ENCODE results near the gene LRCH4.

Gene LRCH4

DNA sequence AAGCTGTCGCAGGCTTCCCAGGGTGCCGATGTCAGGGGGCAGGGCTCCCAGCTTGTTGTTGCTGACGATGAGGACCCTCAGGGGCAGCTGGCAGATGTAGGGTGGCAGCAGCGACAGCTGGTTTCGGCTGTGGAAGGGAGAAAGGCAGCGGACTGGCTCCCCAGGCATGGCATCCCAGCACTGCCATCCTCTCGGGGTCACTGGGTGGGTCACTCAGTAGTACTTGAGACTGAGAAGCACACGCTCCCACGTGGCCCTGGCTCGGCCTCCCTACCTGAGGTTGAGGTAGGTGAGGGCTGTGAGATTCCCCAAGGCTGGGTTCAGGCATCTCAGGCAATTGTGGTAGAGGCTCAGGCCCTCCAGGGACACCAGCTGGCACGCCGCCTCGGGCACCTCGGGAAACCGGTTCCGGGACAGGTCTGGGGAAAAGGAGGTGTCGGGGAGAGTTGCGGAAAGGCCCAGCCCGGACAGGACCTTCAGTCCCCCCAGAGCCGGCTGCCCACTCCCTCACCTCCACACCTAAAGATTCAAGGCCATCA, 3.8 kb downstream of the LRCH4 start:
- TF ChIP-seq, protein P1, sequence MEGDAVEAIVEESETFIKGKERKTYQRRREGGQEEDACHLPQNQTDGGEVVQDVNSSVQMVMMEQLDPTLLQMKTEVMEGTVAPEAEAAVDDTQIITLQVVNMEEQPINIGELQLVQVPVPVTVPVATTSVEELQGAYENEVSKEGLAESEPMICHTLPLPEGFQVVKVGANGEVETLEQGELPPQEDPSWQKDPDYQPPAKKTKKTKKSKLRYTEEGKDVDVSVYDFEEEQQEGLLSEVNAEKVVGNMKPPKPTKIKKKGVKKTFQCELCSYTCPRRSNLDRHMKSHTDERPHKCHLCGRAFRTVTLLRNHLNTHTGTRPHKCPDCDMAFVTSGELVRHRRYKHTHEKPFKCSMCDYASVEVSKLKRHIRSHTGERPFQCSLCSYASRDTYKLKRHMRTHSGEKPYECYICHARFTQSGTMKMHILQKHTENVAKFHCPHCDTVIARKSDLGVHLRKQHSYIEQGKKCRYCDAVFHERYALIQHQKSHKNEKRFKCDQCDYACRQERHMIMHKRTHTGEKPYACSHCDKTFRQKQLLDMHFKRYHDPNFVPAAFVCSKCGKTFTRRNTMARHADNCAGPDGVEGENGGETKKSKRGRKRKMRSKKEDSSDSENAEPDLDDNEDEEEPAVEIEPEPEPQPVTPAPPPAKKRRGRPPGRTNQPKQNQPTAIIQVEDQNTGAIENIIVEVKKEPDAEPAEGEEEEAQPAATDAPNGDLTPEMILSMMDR (IDR thresholded peaks at IDR 0.05; ENCODE audit: low read depth, low read length): no peak
- H3K4me3 ChIP-seq (replicated peaks in 1 of 2; ENCODE audit: low read depth in 2 of 2, low read length in 2 of 2): no peak overlapping the region
- no peak for DNase-seq (ENCODE audit: low read depth in 2 of 2)

DNA sequence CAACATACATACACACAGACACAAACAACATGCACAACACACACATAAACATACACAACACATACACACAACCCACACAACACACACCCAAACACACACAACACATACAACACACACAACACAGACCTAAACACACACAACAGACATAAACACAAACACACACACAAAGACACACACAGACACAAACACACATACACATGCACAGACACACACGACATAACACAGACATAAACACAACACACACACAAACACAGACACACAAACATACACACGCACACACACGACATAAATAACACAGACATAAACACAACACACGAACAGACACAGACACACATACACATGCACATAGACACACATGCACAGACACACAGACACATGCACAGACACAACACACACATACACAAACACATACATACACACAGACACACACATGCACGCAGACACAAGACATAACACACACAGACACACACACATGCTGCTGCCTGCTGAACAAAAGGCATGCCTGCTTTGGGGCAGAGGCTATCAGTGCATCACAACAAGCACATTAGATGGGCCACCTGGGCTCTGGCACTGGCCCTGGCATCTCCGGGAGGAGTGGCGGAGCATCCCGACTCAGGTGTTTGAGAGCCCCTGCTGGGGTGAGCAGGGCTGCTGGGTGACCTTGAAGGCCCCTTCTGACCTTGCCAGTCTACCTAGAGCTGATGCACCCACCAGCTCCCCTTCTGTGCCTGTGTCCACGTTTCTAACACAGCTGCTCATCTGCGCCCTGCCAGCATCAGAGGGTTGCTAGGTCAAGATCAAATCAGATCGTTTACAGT, 5.3 kb downstream of the LRCH4 start:
- TF ChIP-seq, protein P1 (IDR thresholded peaks at IDR 0.05; ENCODE audit: low read depth, low read length): no peak
- DNase-seq (ENCODE audit: low read depth in 2 of 2): no peak
- no peak overlapping the region for H3K4me3 ChIP-seq (replicated peaks in 1 of 2; ENCODE audit: low read depth in 2 of 2, low read length in 2 of 2)

DNA sequence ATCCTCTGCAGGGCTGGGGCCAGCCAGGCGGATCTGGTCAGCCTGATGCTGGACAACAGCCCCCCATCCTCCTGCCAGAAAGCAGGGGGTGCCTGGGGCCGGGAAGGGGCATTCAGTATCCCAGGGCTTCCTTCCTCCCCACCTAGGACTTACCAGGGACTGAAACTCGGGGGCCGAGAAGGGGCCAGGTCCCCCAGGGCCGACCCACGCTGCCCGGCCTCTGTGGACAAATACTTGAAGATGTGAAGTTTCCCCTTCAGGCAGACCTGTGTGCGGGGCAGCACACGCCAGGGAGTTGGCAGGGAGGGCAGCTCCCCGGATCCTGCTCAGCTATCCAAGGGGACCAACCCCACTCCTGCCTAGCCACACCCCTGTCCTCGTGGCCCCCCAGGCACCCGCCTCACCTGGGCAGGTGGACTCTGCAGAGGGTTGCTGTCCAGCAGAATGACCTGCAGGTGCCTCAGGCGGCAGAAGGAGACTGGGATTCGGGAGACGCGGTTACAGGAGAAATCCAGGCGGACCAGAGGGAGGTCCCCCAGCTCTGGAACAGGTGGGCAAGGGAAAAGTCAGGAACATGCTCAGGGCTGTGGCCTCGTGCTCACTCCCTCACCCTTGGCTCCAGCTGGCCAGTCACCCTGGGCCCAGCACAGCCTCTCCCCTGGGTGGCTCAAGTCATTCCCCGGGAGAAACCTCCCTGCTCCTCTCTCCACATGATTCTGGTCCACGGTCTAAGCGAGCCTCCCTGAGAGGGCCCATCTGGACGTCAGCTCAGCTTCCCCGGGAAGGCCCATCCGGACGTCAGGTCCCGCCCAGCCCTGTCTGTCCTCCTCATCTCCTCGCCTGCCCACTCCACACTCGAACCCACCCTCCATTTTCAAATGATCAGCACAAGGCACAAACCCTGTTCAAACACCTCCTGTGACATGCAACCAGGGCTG, 7.4 kb downstream of the LRCH4 start:
- no peak overlapping the region for H3K4me3 ChIP-seq (replicated peaks in 1 of 2; ENCODE audit: low read depth in 2 of 2, low read length in 2 of 2)
- TF ChIP-seq, protein P1 (IDR thresholded peaks at IDR 0.05; ENCODE audit: low read depth, low read length): no peak

DNA sequence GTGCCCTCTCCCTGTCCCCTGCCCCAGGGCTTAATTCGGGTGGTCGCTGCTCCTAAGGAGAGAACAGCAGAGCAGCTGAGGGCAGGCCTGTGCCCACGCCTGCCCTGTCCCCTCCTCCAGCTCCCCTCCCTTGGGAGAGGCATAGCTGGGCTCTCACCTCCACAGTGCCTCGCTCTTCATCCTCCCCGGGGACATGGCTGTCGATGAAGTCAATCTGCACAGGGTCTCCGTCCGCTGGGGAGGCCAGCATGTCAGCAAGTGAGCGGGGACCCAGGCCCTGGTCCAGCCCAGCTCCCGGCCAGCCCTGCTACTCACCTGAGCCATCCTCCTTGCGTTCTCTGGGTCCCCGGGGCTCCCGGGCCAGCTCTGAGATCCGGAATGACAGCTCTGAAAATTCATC, 8.4 kb downstream of the LRCH4 start:
- no peak overlapping the region for H3K4me3 ChIP-seq (replicated peaks in 1 of 2; ENCODE audit: low read depth in 2 of 2, low read length in 2 of 2)
- no peak for DNase-seq (ENCODE audit: low read depth in 2 of 2)
- TF ChIP-seq, protein P1 (IDR thresholded peaks at IDR 0.05; ENCODE audit: low read depth, low read length): no peak

More for the DNA sequence above, 7.4 kb downstream of the LRCH4 start:
- no peak for DNase-seq (ENCODE audit: low read depth in 2 of 2)

DNA sequence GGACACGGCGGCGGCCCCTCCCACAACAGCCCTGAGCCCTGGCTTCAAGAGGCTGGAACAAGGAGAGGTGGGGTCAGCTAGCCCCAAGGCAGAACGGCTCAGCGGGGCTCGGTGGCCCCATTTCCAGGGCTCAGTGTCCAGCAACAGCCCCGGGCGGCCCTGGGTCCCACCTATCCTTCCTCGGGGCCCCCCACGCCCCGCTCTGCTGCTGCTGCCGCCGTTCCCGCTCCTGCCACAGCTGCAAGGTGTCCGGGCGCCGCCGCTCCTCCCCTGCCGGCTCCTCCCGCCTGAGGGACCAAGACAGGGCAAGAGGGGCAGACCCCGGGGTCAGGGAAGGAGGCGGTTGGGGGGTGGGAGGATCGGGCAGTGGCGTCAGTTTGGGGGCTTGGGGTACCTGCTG, 8.8 kb downstream of the LRCH4 start:
- H3K4me3 ChIP-seq (replicated peaks in 1 of 2; ENCODE audit: low read depth in 2 of 2, low read length in 2 of 2): no peak overlapping the region
- TF ChIP-seq, protein P1 (IDR thresholded peaks at IDR 0.05; ENCODE audit: low read depth, low read length): no peak
- DNase-seq (ENCODE audit: low read depth in 2 of 2): no peak

DNA sequence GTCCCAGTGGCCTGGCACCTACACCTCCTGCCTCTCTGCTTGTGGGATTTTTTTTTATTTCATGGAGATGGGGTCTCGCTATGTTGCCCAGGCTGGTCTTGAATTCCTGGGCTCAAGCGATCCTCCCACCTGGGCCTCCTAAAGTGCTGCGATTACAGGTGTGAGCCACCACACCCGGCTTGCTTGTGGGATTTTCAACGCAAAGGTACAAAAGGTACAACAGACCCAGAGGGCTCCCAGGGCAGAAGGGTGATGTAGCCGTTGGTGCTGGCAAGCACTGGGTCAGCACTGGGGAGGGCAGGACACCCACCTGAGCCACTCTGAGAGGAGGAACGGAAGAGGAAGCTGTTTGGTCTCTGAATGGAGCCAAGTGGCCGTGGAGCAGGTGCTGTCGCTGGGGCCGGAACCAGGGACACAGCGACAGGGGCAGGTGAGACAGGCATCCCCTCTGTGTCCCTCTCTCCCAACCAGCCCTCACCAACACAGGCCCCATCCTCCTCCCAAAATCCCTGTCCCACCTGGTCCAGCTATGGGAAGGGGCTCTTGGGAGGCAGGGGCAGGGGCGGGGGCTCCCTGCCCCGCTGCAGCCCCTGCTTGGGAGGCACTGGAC, 9.4 kb downstream of the LRCH4 start:
- no peak overlapping the region for H3K4me3 ChIP-seq (replicated peaks in 1 of 2; ENCODE audit: low read depth in 2 of 2, low read length in 2 of 2)
- no peak for DNase-seq (ENCODE audit: low read depth in 2 of 2)
- TF ChIP-seq, protein P1 (IDR thresholded peaks at IDR 0.05; ENCODE audit: low read depth, low read length): no peak
